Chondrocyte (in vitro differentiated cells): Measurements from ENCODE around the gene BIRC5. TPM values are rescaled to one million over a fixed set of nuclear protein-coding genes. Genes with fewer than 3 reads are reported as not detected.

ENCODE experiments used
- DNase-seq: peaks from one replicate; pipeline ENCODE4 v3.0.0; 2021; ENCODE audit warnings: mixed read lengths, low spot score
- H3K27ac Mint-ChIP-seq: one replicate; pipeline ENCODE4 v1.8.0; 2021; ENCODE audit warnings: mild to moderate bottlenecking, moderate library complexity, mixed read lengths; ENCODE audit not compliant: unreplicated experiment
- H3K27me3 Mint-ChIP-seq: 2 replicates; pipeline ENCODE4 v1.8.0; 2021; ENCODE audit warnings: low read depth, mixed read lengths
- H3K36me3 Mint-ChIP-seq: 2 replicates; pipeline ENCODE4 v1.8.0; 2021; ENCODE audit warnings: low read depth, mixed read lengths
- H3K4me1 Mint-ChIP-seq: 2 replicates; pipeline ENCODE4 v1.8.0; 2021; ENCODE audit warnings: low read depth, mild to moderate bottlenecking, mixed read lengths
- H3K4me3 Mint-ChIP-seq: one replicate; pipeline ENCODE4 v1.8.0; 2021; ENCODE audit warnings: mild to moderate bottlenecking, moderate library complexity, mixed read lengths; ENCODE audit not compliant: unreplicated experiment
- H3K9me3 Mint-ChIP-seq: 2 replicates; pipeline ENCODE4 v1.8.0; 2021; ENCODE audit warnings: low read depth, mixed read lengths
- total RNA-seq: library from RNA; stranded (reverse); gene quantifications from 3 replicates; pipeline ENCODE4 v1.2.1, GENCODE V29; 2021
- TF ChIP-seq, protein P1 (sequence below): fragments of 200-600 bp; sonication (generic); IDR thresholded peaks from 2 replicates; pipeline ENCODE4 v1.5.0; 2021; ENCODE audit warnings: antibody characterized with exemption, mild to moderate bottlenecking, moderate library complexity

BIRC5 gene
- total RNA-seq, 1 donor from 2014 or later, result 11.6 TPM

DNA sequence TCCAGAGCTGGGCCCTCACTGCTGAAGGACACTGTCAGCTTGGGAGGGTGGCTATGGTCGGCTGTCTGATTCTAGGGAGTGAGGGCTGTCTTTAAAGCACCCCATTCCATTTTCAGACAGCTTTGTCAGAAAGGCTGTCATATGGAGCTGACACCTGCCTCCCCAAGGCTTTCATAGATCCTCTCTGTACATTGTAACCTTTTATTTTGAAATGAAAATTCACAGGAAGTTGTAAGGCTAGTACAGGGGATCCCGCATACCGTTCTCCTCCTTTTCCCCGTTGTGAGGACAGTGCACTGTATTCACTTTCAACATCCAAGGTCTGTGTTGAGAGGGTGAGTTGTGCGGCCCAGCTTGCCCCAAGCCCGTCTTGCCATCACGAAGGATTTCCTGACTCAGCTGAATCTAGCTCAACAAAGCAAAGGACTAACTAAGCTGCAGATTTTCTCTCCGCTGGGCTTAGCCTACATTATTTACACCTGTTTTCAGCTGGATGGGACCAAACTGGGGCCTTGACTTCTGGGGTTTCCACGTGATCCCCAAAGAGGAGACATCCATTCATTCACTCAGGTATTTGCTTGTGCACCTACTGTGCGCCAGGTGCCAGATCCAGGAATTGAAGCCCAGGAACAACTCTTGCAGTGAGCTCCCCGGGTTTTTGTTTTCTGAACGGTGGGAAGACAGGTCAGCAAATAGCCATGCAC lies 12.2 kb downstream of the BIRC5 start:
- H3K27ac Mint-ChIP-seq, result no peak overlapping the region
- DNase-seq, result no peak
- no peaks in the 10 kb centered on the region for H3K4me1 Mint-ChIP-seq
- no peak overlapping the region for H3K4me3 Mint-ChIP-seq
- H3K9me3 Mint-ChIP-seq, result no peaks in the 10 kb centered on the region
- TF ChIP-seq, protein P1, sequence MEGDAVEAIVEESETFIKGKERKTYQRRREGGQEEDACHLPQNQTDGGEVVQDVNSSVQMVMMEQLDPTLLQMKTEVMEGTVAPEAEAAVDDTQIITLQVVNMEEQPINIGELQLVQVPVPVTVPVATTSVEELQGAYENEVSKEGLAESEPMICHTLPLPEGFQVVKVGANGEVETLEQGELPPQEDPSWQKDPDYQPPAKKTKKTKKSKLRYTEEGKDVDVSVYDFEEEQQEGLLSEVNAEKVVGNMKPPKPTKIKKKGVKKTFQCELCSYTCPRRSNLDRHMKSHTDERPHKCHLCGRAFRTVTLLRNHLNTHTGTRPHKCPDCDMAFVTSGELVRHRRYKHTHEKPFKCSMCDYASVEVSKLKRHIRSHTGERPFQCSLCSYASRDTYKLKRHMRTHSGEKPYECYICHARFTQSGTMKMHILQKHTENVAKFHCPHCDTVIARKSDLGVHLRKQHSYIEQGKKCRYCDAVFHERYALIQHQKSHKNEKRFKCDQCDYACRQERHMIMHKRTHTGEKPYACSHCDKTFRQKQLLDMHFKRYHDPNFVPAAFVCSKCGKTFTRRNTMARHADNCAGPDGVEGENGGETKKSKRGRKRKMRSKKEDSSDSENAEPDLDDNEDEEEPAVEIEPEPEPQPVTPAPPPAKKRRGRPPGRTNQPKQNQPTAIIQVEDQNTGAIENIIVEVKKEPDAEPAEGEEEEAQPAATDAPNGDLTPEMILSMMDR, result no peak
- H3K27me3 Mint-ChIP-seq, result peaks cover 8% of the 10 kb centered on the region
- peaks cover 2% of the 10 kb centered on the region for H3K36me3 Mint-ChIP-seq

DNA sequence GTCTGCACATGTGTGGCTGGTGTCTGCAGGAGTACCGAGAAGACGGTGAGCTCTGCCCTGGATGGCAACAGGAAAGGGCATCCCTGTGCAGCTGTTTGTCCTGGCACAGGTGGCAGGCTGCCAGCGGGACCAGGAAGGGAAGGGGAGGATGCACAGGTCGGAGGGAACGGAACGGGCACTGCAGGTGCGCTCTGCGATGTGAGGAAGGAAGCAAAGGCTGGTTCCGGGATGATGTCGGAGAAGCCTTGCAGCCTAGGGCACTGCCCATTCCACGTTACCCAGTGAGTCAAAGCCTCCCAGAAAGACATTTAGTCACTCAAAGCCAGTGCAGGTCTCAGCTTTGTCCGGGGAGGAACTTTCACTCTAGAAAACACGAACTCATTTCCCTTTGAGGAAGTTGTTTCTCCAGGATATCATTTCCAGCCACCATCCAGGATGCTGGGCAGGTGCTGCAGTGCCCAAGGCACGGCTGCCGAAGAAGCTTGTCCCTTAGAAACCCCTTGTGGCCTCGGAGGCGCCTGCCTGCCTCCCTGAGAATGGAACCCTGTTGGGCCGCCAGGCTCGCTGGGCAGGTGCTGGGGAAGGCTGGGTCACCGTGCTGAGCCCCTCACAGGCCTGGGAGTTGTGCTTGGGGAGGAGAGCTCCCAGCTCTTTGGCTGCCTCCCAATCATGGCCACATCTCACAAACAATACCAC lies 12.9 kb downstream of the BIRC5 start:
- TF ChIP-seq, protein P1, result no peak
- Mint-ChIP-seq H3K27ac (no peak overlapping the region), H3K27me3 (peaks cover 11% of the 10 kb centered on the region), H3K36me3 (peaks cover 2% of the 10 kb centered on the region), H3K4me3 (no peak overlapping the region), H3K9me3 (no peaks in the 10 kb centered on the region), H3K4me1 (no peaks in the 10 kb centered on the region)
- no peak for DNase-seq

DNA sequence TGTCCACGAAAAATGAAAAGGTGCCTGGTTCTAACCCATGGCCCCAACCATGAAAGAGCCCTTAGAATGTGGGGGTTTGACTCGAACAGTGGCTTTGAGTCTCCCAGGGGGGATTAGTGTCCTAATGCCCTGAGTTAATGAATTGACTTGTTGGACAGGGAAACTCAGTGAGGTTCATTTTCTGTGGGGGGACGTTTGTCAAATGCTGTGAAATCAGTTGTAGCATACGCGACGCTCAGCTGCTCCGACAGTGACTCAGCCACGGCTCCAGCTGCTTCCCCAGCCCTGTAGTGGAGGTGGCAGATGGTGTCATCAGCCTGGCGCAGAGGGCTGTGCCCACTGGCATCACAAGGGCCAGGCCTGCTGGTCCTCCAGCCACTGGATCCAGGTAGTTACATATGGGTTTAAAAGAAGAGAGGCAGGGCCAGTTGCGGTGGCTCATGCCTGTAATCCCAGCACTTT lies 13.4 kb downstream of the BIRC5 start:
- Mint-ChIP-seq H3K27me3 (peaks cover 16% of the 10 kb centered on the region), H3K36me3 (peaks cover 2% of the 10 kb centered on the region), H3K4me3 (no peak overlapping the region), H3K9me3 (no peaks in the 10 kb centered on the region), H3K4me1 (no peaks in the 10 kb centered on the region), H3K27ac (no peak overlapping the region)
- TF ChIP-seq, protein P1, result no peak
- DNase-seq, result no peak

DNA sequence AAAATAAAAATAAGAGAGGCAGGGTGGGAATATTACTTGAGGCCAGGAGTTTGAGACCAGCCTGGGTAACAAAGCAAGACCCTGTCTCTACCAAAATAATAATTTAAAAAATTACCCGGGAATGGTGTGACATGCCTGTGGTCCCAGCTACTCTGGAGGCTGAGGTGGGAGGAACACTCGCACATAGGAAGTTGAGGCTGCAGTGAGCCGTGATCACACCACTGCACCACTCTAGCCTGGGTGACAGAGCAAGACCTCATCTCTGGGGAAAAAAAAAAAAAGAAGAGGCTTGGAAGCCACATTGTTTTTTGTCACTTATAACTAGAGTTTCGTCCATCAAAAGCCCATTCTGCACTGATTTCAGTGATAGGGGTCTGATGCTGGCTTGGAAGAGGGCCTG lies 14.1 kb downstream of the BIRC5 start:
- H3K4me1 Mint-ChIP-seq, result no peaks in the 10 kb centered on the region
- peaks cover 2% of the 10 kb centered on the region for H3K36me3 Mint-ChIP-seq
- H3K4me3 Mint-ChIP-seq, result no peak overlapping the region
- TF ChIP-seq, protein P1, result no peak
- H3K27ac Mint-ChIP-seq, result no peak overlapping the region
- H3K27me3 Mint-ChIP-seq, result peaks cover 21% of the 10 kb centered on the region
- no peak for DNase-seq
- no peaks in the 10 kb centered on the region for H3K9me3 Mint-ChIP-seq

DNA sequence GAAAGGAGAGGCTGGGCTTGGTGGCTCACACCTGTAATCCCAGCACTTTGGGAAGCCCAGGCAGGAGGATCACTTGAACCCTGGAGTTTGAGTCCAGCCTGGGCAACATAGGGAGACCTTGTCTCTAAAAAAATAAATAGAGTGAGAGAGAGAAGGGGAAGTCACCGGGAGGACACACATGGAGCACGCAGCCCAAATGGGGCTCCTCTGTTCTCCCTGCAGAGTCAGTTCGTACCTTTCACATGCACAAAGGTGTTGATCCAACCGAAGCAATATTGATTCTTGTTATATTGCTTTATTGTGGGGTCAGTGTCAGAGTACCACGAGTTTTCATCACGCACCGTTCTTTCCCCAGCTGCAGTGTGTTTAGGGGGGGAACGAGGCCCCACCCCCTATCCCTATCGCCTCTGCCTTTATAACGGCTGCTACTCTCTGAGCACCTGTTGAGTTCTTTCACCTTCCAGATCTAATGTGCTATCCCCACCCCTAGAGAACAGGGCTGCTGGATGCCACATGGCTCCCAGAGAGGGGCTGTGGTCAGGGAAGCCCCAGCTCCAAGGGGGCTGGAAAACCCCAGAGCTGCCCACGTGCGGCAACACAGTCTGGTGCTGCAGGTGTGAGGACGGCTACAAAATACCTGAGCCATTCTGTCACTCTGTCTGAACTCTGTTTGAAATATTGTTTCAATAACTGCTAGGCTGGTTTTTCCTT lies 16.4 kb downstream of the BIRC5 start:
- Mint-ChIP-seq H3K27me3 (peaks cover 21% of the 10 kb centered on the region), H3K27ac (no peak overlapping the region), H3K36me3 (no peaks in the 10 kb centered on the region), H3K9me3 (no peaks in the 10 kb centered on the region), H3K4me3 (no peak overlapping the region), H3K4me1 (no peaks in the 10 kb centered on the region)
- DNase-seq, result no peak
- TF ChIP-seq, protein P1, result no peak
